HEK293 (cell line): ENCODE data around the gene RRP15.

Source experiments
- CTCF ChIA-PET: fragments of 350-600 bp; formaldehyde crosslinking; extraction: SDS; loops from one replicate; lab custom pipeline; 2021; ENCODE audit warnings: antibody characterized with exemption; lab: Yijun Ruan, JAX
- POLR2A ChIA-PET: fragments of 300-600 bp; formaldehyde crosslinking; extraction: SDS; loops from one replicate; lab custom pipeline; 2020; ENCODE audit warnings: antibody characterized with exemption, inconsistent platforms; lab: Yijun Ruan, JAX
- H3K27ac ChIP-seq: fragments of 200-500 bp; sonication (Bioruptor generic); 2 replicates; pipeline ENCODE4 v1.5.1; 2014; ENCODE audit warnings: low read depth, low read length, control low read depth, inconsistent platforms; ENCODE audit errors: extremely low read depth
- H3K36me3 ChIP-seq, 2 experiments: fragments of 200-500 bp in 1 of 2; sonication (Bioruptor generic) in 1 of 2; 1 replicate in 1 of 2; 2 replicates in 1 of 2; pipeline ENCODE4 v1.5.1; 2014 to 2017; ENCODE audit warnings: inconsistent platforms in 2 of 2, low read length in 2 of 2; ENCODE audit not compliant: control insufficient read depth in 2 of 2, insufficient read depth in 1 of 2
- H3K4me1 ChIP-seq: fragments of 200-500 bp; sonication (Bioruptor generic); 2 replicates; pipeline ENCODE4 v1.5.1; 2014; ENCODE audit warnings: mild to moderate bottlenecking, low read length, inconsistent platforms; ENCODE audit not compliant: control insufficient read depth, insufficient read depth
- H3K4me3 ChIP-seq: 2 replicates; pipeline ENCODE4 v1.5.1; 2011; ENCODE audit warnings: low read depth, mild to moderate bottlenecking, control low read depth, low read length, moderate library complexity
- H3K9me3 ChIP-seq: fragments of 200-500 bp; sonication (Bioruptor generic); 2 replicates; pipeline ENCODE4 v1.5.1; 2014; ENCODE audit warnings: low read depth, low read length, inconsistent platforms; ENCODE audit not compliant: control insufficient read depth, insufficient read depth
- BCL11A ChIP-seq: fragments of 450-650 bp; formaldehyde crosslinking; IDR thresholded peaks from 2 replicates; pipeline ENCODE4 v1.5.1; 2016; ENCODE audit warnings: low read depth, missing biosample characterization, missing genetic modification characterization
- CTCF ChIP-seq: fragments of 450-650 bp; formaldehyde crosslinking; IDR thresholded peaks from 2 replicates; pipeline ENCODE4 v1.5.1; 2016; ENCODE audit warnings: missing biosample characterization, missing genetic modification characterization
- INSM2 ChIP-seq: fragments of 450-650 bp; formaldehyde crosslinking; IDR thresholded peaks from 2 replicates; pipeline ENCODE4 v1.5.1; 2016; ENCODE audit warnings: missing biosample characterization, missing genetic modification characterization
- KLF1 ChIP-seq: fragments of 450-650 bp; formaldehyde crosslinking; IDR thresholded peaks from 2 replicates; pipeline ENCODE4 v1.5.1; 2016; ENCODE audit warnings: missing biosample characterization, missing genetic modification characterization
- PRDM1 ChIP-seq: fragments of 450-650 bp; formaldehyde crosslinking; IDR thresholded peaks from 2 replicates; pipeline ENCODE4; 2016; ENCODE audit warnings: missing biosample characterization, missing genetic modification characterization
- REST ChIP-seq: fragments of 450-650 bp; formaldehyde crosslinking; IDR thresholded peaks from 2 replicates; pipeline ENCODE4 v1.5.1; 2016; ENCODE audit warnings: missing biosample characterization, missing genetic modification characterization
- ZBTB8A ChIP-seq: fragments of 450-650 bp; formaldehyde crosslinking; IDR thresholded peaks from 2 replicates; pipeline ENCODE4 v1.5.1; 2016; ENCODE audit warnings: missing biosample characterization, missing genetic modification characterization
- ZNF223 ChIP-seq: fragments of 450-650 bp; formaldehyde crosslinking; IDR thresholded peaks from 2 replicates; pipeline ENCODE4 v1.5.1; 2016; ENCODE audit warnings: missing biosample characterization, missing genetic modification characterization
- ZNF24 ChIP-seq: fragments of 450-650 bp; formaldehyde crosslinking; IDR thresholded peaks from 2 replicates; pipeline ENCODE4 v1.5.1; 2016; ENCODE audit warnings: missing biosample characterization, missing genetic modification characterization
- ZNF248 ChIP-seq: fragments of 450-650 bp; formaldehyde crosslinking; IDR thresholded peaks from 2 replicates; pipeline ENCODE4 v1.5.1; 2017; ENCODE audit warnings: missing biosample characterization, missing genetic modification characterization
- ZNF366 ChIP-seq: fragments of 450-650 bp; formaldehyde crosslinking; conservative IDR thresholded peaks from 2 replicates; pipeline ENCODE4 v1.5.1; 2016; ENCODE audit warnings: missing biosample characterization, missing genetic modification characterization
- ZNF426 ChIP-seq: fragments of 450-650 bp; formaldehyde crosslinking; IDR thresholded peaks from 2 replicates; pipeline ENCODE4 v1.5.1; 2017; ENCODE audit warnings: missing biosample characterization, missing genetic modification characterization, mild to moderate bottlenecking, inconsistent platforms, moderate library complexity
- ZNF433 ChIP-seq: fragments of 450-650 bp; formaldehyde crosslinking; IDR thresholded peaks from 2 replicates; pipeline ENCODE4 v1.5.1; 2016; ENCODE audit warnings: missing biosample characterization, missing genetic modification characterization, low read depth
- ZNF501 ChIP-seq: fragments of 450-650 bp; formaldehyde crosslinking; IDR thresholded peaks from 2 replicates; pipeline ENCODE4 v1.5.1; 2016; ENCODE audit warnings: missing biosample characterization, missing genetic modification characterization
- ZNF600 ChIP-seq: fragments of 450-650 bp; formaldehyde crosslinking; IDR thresholded peaks from 2 replicates; pipeline ENCODE4 v1.5.1; 2016; ENCODE audit warnings: missing biosample characterization, missing genetic modification characterization
- ZNF792 ChIP-seq: fragments of 450-650 bp; formaldehyde crosslinking; IDR thresholded peaks from 2 replicates; pipeline ENCODE4 v1.5.1; 2016; ENCODE audit warnings: missing biosample characterization, missing genetic modification characterization
- ZSCAN5A ChIP-seq: fragments of 450-650 bp; formaldehyde crosslinking; IDR thresholded peaks from 2 replicates; pipeline ENCODE4 v1.5.1; 2016; ENCODE audit warnings: missing biosample characterization, missing genetic modification characterization
- TF ChIP-seq, protein P1 (sequence below): fragments of 450-650 bp; formaldehyde crosslinking; IDR thresholded peaks from 2 replicates; pipeline ENCODE4 v1.5.1; 2016; ENCODE audit warnings: missing biosample characterization, missing genetic modification characterization
- TF ChIP-seq, protein P2 (sequence below): fragments of 450-650 bp; formaldehyde crosslinking; IDR thresholded peaks from 2 replicates; pipeline ENCODE4 v1.5.1; 2017; ENCODE audit warnings: missing biosample characterization, missing genetic modification characterization
- TF ChIP-seq, protein P3 (sequence below): fragments of 450-650 bp; formaldehyde crosslinking; IDR thresholded peaks from 2 replicates; pipeline ENCODE4 v1.5.1; 2016; ENCODE audit warnings: missing biosample characterization, missing genetic modification characterization

The RRP15 gene

GRCh38 chr1:218266356-218266755 lies 18.7 kb upstream of the RRP15 start:
- no peak for TF ChIP-seq PRDM1
- TF ChIP-seq ZNF433 (tag by site-specific recombination), result no peak
- no peak for TF ChIP-seq INSM2 (tag by site-specific recombination)
- TF ChIP-seq REST (tag by site-specific recombination), result no peak
- TF ChIP-seq, protein P1, sequence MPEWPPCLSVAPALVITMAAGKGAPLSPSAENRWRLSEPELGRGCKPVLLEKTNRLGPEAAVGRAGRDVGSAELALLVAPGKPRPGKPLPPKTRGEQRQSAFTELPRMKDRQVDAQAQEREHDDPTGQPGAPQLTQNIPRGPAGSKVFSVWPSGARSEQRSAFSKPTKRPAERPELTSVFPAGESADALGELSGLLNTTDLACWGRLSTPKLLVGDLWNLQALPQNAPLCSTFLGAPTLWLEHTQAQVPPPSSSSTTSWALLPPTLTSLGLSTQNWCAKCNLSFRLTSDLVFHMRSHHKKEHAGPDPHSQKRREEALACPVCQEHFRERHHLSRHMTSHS (tag by site-specific recombination), result no peak
- no peak for TF ChIP-seq CTCF (tag by site-specific recombination)
- no peak for TF ChIP-seq ZBTB8A (tag by site-specific recombination)
- no peak for TF ChIP-seq ZNF223 (tag by site-specific recombination)
- TF ChIP-seq ZNF426 (tag by site-specific recombination), result no peak
- no peak for TF ChIP-seq KLF1
- no peak for TF ChIP-seq ZSCAN5A (tag by site-specific recombination)
- no peaks in the 10 kb centered on the region for H3K36me3 ChIP-seq
- CTCF ChIA-PET, result interaction anchor here (0.6 to 1.1 kb wide), 2 partner anchors 33 to 280 kb away, joined by 3 read pairs; no protein-coding TSS in a partner anchor
- POLR2A ChIA-PET, result no interaction called here
- no peaks in the 10 kb centered on the region for H3K9me3 ChIP-seq
- no peak overlapping the region for H3K4me3 ChIP-seq
- no peak overlapping the region for H3K27ac ChIP-seq
- no peaks in the 10 kb centered on the region for H3K4me1 ChIP-seq

DNA sequence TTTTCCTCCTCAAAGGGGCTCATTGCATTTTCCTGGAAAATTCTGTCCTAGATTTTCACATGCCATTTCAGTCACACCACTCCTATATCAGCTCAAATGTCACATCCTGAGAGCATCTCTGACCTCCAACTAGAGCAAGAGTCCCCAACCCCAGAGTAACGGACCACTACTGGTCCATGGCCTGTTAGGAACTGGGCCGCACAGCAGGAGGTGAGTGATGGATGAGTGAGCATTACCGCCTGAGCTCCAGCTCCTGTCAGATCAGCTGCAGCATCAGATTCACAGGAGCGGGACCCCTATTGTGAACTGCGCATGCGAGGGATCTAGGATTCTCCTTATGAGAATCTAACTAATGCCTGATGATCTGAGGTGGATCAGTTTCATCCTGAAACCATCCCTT lies 12.7 kb upstream of the RRP15 start:
- ChIA-PET POLR2A (no interaction called here), CTCF (interaction anchor here (2.3 kb wide), 1 partner anchor 12 kb away, joined by 7 read pairs; no protein-coding TSS in a partner anchor)
- Histone ChIP-seq H3K36me3 (no peaks in the 10 kb centered on the region), H3K4me1 (no peaks in the 10 kb centered on the region), H3K9me3 (no peaks in the 10 kb centered on the region), H3K27ac (no peak overlapping the region), H3K4me3 (no peak overlapping the region)
- TF ChIP-seq ZNF600 (no peak), ZNF501 (no peak), ZNF792 (tag by site-specific recombination) (no peak), ZNF248 (tag by site-specific recombination) (no peak), ZNF366 (no peak), BCL11A (tag by site-specific recombination) (no peak), ZNF24 (tag by site-specific recombination) (no peak)
- TF ChIP-seq, protein P2, sequence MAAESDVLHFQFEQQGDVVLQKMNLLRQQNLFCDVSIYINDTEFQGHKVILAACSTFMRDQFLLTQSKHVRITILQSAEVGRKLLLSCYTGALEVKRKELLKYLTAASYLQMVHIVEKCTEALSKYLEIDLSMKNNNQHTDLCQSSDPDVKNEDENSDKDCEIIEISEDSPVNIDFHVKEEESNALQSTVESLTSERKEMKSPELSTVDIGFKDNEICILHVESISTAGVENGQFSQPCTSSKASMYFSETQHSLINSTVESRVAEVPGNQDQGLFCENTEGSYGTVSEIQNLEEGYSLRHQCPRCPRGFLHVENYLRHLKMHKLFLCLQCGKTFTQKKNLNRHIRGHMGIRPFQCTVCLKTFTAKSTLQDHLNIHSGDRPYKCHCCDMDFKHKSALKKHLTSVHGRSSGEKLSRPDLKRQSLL (tag by site-specific recombination), result no peak
- TF ChIP-seq, protein P3, sequence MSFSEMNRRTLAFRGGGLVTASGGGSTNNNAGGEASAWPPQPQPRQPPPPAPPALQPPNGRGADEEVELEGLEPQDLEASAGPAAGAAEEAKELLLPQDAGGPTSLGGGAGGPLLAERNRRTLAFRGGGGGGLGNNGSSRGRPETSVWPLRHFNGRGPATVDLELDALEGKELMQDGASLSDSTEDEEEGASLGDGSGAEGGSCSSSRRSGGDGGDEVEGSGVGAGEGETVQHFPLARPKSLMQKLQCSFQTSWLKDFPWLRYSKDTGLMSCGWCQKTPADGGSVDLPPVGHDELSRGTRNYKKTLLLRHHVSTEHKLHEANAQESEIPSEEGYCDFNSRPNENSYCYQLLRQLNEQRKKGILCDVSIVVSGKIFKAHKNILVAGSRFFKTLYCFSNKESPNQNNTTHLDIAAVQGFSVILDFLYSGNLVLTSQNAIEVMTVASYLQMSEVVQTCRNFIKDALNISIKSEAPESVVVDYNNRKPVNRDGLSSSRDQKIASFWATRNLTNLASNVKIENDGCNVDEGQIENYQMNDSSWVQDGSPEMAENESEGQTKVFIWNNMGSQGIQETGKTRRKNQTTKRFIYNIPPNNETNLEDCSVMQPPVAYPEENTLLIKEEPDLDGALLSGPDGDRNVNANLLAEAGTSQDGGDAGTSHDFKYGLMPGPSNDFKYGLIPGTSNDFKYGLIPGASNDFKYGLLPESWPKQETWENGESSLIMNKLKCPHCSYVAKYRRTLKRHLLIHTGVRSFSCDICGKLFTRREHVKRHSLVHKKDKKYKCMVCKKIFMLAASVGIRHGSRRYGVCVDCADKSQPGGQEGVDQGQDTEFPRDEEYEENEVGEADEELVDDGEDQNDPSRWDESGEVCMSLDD (tag by site-specific recombination), result no peak
